Skeletal muscle cell (primary cell): ENCODE data around the gene HAUS8.
"Not testable (repeated sequence)": the region's sequence is repeated elsewhere in the genome, so short reads cannot be mapped to it uniquely, and the experiment has no call there.

ENCODE experiments used
- DNase-seq: peaks from one replicate; pipeline ENCODE4 v3.0.0-alpha.2; 2010; ENCODE audit warnings: low read depth
- H3K4me3 ChIP-seq: 2 replicates; pipeline ENCODE4 v1.5.1; 2011; ENCODE audit warnings: low read depth, mild to moderate bottlenecking, control low read depth, low read length, moderate library complexity

The HAUS8 gene

GRCh38 chr19:17014212-17014861 lies 60.9 kb downstream of the HAUS8 start:
- DNase-seq, H3K4me3 ChIP-seq: not testable (repeated sequence)

GRCh38 chr19:17011485-17011884 lies 63.8 kb downstream of the HAUS8 start:
- no peak overlapping the region for H3K4me3 ChIP-seq
- no peak for DNase-seq

GRCh38 chr19:17006579-17006978 lies 68.7 kb downstream of the HAUS8 start:
- no peak for DNase-seq
- H3K4me3 ChIP-seq, result no peak overlapping the region

- DNase-seq, result no peak
- no peak overlapping the region for H3K4me3 ChIP-seq
These were observed 70.3 kb downstream of the HAUS8 start for GRCh38 chr19:17005000-17005399.

- no peak overlapping the region for H3K4me3 ChIP-seq
- no peak for DNase-seq
These were observed 70.9 kb downstream of the HAUS8 start for GRCh38 chr19:17004386-17004785.

- no peak for DNase-seq
- H3K4me3 ChIP-seq, result no peak overlapping the region
These were observed 72.8 kb downstream of the HAUS8 start for GRCh38 chr19:17002455-17002854.

- H3K4me3 ChIP-seq, result no peak overlapping the region
- no peak for DNase-seq
These were observed 73.6 kb downstream of the HAUS8 start for GRCh38 chr19:17001603-17002183.
